GM23338 (cell line): ENCODE results near the gene STIM1. TPM values are rescaled to one million over a fixed set of nuclear protein-coding genes. Genes with fewer than 3 reads are reported as not detected.

Source experiments
- ATAC-seq: fragments of 200-7000 bp; cut with Tn5 transposase; 3 replicates; pipeline ENCODE4 v1.9.1; 2020
- DNase-seq: peaks from one replicate; pipeline ENCODE4 v3.0.0-alpha.2; 2015; ENCODE audit warnings: low spot score
- H2AFZ ChIP-seq: fragments of 200-600 bp; sonication (generic); 2 replicates; pipeline ENCODE4 v1.8.0; 2016; ENCODE audit warnings: antibody characterized with exemption, mild to moderate bottlenecking, moderate library complexity
- H3F3A ChIP-seq: fragments of 200-600 bp; sonication (generic); replicated peaks from 2 replicates; pipeline ENCODE4 v1.8.0; 2017; ENCODE audit warnings: antibody characterized with exemption, mixed run types, low read depth
- H3K27ac ChIP-seq: fragments of 200-600 bp; sonication (generic); 2 replicates; pipeline ENCODE4 v1.6.1; 2016; ENCODE audit warnings: low read depth
- H3K27me3 ChIP-seq: fragments of 200-600 bp; sonication (generic); 2 replicates; pipeline ENCODE4 v1.8.0; 2016; ENCODE audit warnings: mild to moderate bottlenecking, mixed run types, moderate library complexity; ENCODE audit not compliant: insufficient read depth
- H3K36me3 ChIP-seq: fragments of 200-600 bp; sonication (generic); 2 replicates; pipeline ENCODE4 v1.8.0; 2016; ENCODE audit warnings: mild to moderate bottlenecking; ENCODE audit not compliant: insufficient read depth
- H3K4me1 ChIP-seq: fragments of 200-600 bp; sonication (generic); 2 replicates; pipeline ENCODE4 v1.8.0; 2016; ENCODE audit warnings: mild to moderate bottlenecking, moderate library complexity; ENCODE audit not compliant: insufficient read depth
- H3K4me2 ChIP-seq: fragments of 200-600 bp; sonication (generic); 2 replicates; pipeline ENCODE4 v1.7.1; 2017; ENCODE audit warnings: mixed run types
- H3K4me3 ChIP-seq: fragments of 200-600 bp; sonication (generic); 2 replicates; pipeline ENCODE4 v1.6.1; 2016; ENCODE audit warnings: mixed run types
- H3K79me2 ChIP-seq: fragments of 200-600 bp; sonication (generic); replicated peaks from 2 replicates; pipeline ENCODE4 v1.8.0; 2017; ENCODE audit warnings: mild to moderate bottlenecking; ENCODE audit not compliant: insufficient read depth
- H3K9me2 ChIP-seq: fragments of 200-600 bp; sonication (generic); 2 replicates; pipeline ENCODE4 v1.8.0; 2017; ENCODE audit not compliant: insufficient read depth
- H4K20me1 ChIP-seq: fragments of 200-600 bp; sonication (generic); replicated peaks from 2 replicates; pipeline ENCODE4 v1.8.0; 2017; ENCODE audit warnings: mild to moderate bottlenecking; ENCODE audit not compliant: insufficient read depth
- H3K27ac Mint-ChIP-seq: 2 replicates; pipeline ENCODE4 v1.8.0; 2020; ENCODE audit warnings: inconsistent platforms, mild to moderate bottlenecking, moderate library complexity, mixed read lengths
- H3K27me3 Mint-ChIP-seq: 3 replicates; pipeline ENCODE4 v1.8.0; 2022; ENCODE audit warnings: low read depth, mild to moderate bottlenecking, moderate library complexity, mixed read lengths, inconsistent platforms; ENCODE audit not compliant: insufficient read depth, poor library complexity
- H3K36me3 Mint-ChIP-seq: 3 replicates; pipeline ENCODE4 v1.8.0; 2021; ENCODE audit warnings: low read depth, mild to moderate bottlenecking, inconsistent platforms, moderate library complexity, mixed read lengths
- H3K4me1 Mint-ChIP-seq: 3 replicates; pipeline ENCODE4 v1.8.0; 2020; ENCODE audit warnings: mild to moderate bottlenecking, inconsistent platforms, mixed read lengths
- H3K4me3 Mint-ChIP-seq: 3 replicates; pipeline ENCODE4 v1.8.0; 2021; ENCODE audit warnings: moderate library complexity, mild to moderate bottlenecking, inconsistent platforms, mixed read lengths
- H3K9me3 Mint-ChIP-seq: 3 replicates; pipeline ENCODE4 v1.8.0; 2020; ENCODE audit warnings: moderate library complexity, mild to moderate bottlenecking, inconsistent platforms, mixed read lengths
- CREB1 ChIP-seq: fragments of 250-450 bp; sonication (Bioruptor Pico); IDR thresholded peaks from 2 replicates; pipeline ENCODE4 v1.5.0; 2020; ENCODE audit warnings: low read depth, mild to moderate bottlenecking, moderate library complexity
- CTCF ChIP-seq, 2 experiments: fragments of 200-600 bp in 1 of 2; sonication (generic) in 1 of 2; conservative IDR thresholded peaks; 2 replicates each; pipeline versions ENCODE4 v1.5.1 to v1.6.1; 2016 to 2017; ENCODE audit warnings: antibody characterized with exemption in 2 of 2, low read depth in 2 of 2, mild to moderate bottlenecking in 2 of 2, moderate library complexity in 1 of 2
- ETS1 ChIP-seq: IDR thresholded peaks from 2 replicates; pipeline ENCODE4 v1.6.1; 2016; ENCODE audit warnings: antibody characterized with exemption
- EZH2 ChIP-seq: fragments of 200-600 bp; sonication (generic); IDR thresholded peaks from one replicate; pipeline ENCODE4 v1.8.0; 2017; ENCODE audit warnings: antibody characterized with exemption, mild to moderate bottlenecking, low read depth; ENCODE audit not compliant: unreplicated experiment
- EZH2phosphoT487 ChIP-seq: fragments of 200-600 bp; sonication (generic); IDR thresholded peaks from one replicate; pipeline ENCODE4 v1.8.1; 2018; ENCODE audit warnings: antibody characterized with exemption; ENCODE audit not compliant: unreplicated experiment
- JUNB ChIP-seq: IDR thresholded peaks from one replicate; pipeline ENCODE4 v1.6.1; 2016; ENCODE audit warnings: antibody characterized with exemption; ENCODE audit not compliant: unreplicated experiment
- NANOG ChIP-seq: IDR thresholded peaks from 2 replicates; pipeline ENCODE4 v1.6.1; 2016; ENCODE audit warnings: antibody characterized with exemption, borderline replicate concordance
- POLR2AphosphoS5 ChIP-seq: IDR thresholded peaks from 2 replicates; pipeline ENCODE4 v1.6.1; 2016; ENCODE audit warnings: antibody characterized with exemption, low read depth
- REST ChIP-seq: IDR thresholded peaks from one replicate; pipeline ENCODE4 v1.6.1; 2018; ENCODE audit warnings: antibody characterized with exemption; ENCODE audit not compliant: unreplicated experiment
- STAT1 ChIP-seq: IDR thresholded peaks from one replicate; pipeline ENCODE4 v1.6.1; 2016; ENCODE audit warnings: antibody characterized with exemption; ENCODE audit not compliant: unreplicated experiment
- ZNF114 ChIP-seq: fragments of 250-450 bp; sonication (Bioruptor Pico); IDR thresholded peaks from 2 replicates; pipeline ENCODE4 v1.5.0; 2020; ENCODE audit warnings: mild to moderate bottlenecking, moderate library complexity
- ZNF331 ChIP-seq: fragments of 250-450 bp; sonication (Bioruptor Pico); IDR thresholded peaks from 2 replicates; pipeline ENCODE4 v1.5.0; 2020; ENCODE audit warnings: low read depth, mild to moderate bottlenecking, moderate library complexity
- polyA plus RNA-seq: library from polyadenylated mRNA; unstranded; fragments of >200 nt; fragmentation: Nextera tagmentation; extraction: Ambion mirVana; gene quantifications from 2 replicates; pipeline ENCODE4 v1.2.1, GENCODE V29; 2016
- total RNA-seq: library from RNA; depleted of rRNA; stranded (reverse); fragments of >200 nt; shearing (Covaris generic); gene quantifications from 2 replicates; pipeline ENCODE4 v1.2.3, GENCODE V29; 2014

STIM1 gene
- total and polyA plus RNA-seq, 2 experiments from 2014 or later = 3.5 to 14.0 TPM

GRCh38 chr11:4041731-4042391 is 186.4 kb downstream of the STIM1 start:
- DNase-seq (no peak), ATAC-seq (no peak)
- H3K27ac ChIP-seq = no peak overlapping the region
- Mint-ChIP-seq H3K4me1 (no peaks in the 10 kb centered on the region), H3K9me3 (peaks cover 7% of the 10 kb centered on the region; the same call in 2 of the 3 replicates), H3K4me3 (no peak overlapping the region), H3K27ac (no peak overlapping the region), H3K27me3 (peaks cover 4% of the 10 kb centered on the region), H3K36me3 (no peaks in the 10 kb centered on the region; the same call in 2 of the 3 replicates)
- H3K4me3 ChIP-seq = no peak overlapping the region
- H2AFZ ChIP-seq = no peak overlapping the region
- H4K20me1 ChIP-seq = no peaks in the 10 kb centered on the region; the same call in 1 of the 2 replicates
- no peaks in the 10 kb centered on the region for H3K36me3 ChIP-seq
- H3K27me3 ChIP-seq = no peaks in the 10 kb centered on the region
- no peak for TF ChIP-seq STAT1
- TF ChIP-seq JUNB = no peak
- no peak for TF ChIP-seq EZH2phosphoT487
- TF ChIP-seq ETS1 = no peak
- no peak for TF ChIP-seq ZNF114
- no peak for TF ChIP-seq NANOG
- no peak for TF ChIP-seq EZH2
- no peak for TF ChIP-seq POLR2AphosphoS5
- TF ChIP-seq CREB1 = no peak
- no peak for TF ChIP-seq ZNF331 (CRISPR knock-in tag)
- no peaks in the 10 kb centered on the region for H3F3A ChIP-seq
- no peaks in the 10 kb centered on the region for H3K4me1 ChIP-seq
- H3K4me2 ChIP-seq = no peak overlapping the region
- no peaks in the 10 kb centered on the region for H3K9me2 ChIP-seq
- no peaks in the 10 kb centered on the region for H3K79me2 ChIP-seq

- H3K27ac Mint-ChIP-seq = no peak overlapping the region
- no peak overlapping the region for H2AFZ ChIP-seq
- TF ChIP-seq ZNF331 (CRISPR knock-in tag) (no peak), CREB1 (no peak), POLR2AphosphoS5 (no peak), CTCF (conservative IDR thresholded peaks at IDR 0.05; ENCODE audit: low read depth in 2 of 2) (no peak), STAT1 (no peak), ZNF114 (no peak), REST (no peak)
Measured at GRCh38 chr11:4044976-4045646, 189.6 kb downstream of the STIM1 start.

More at GRCh38 chr11:4044976-4045646, 189.6 kb downstream of the STIM1 start:
- no peaks in the 10 kb centered on the region for H3K27me3 ChIP-seq
- no peaks in the 10 kb centered on the region for H3K9me2 ChIP-seq
- no peaks in the 10 kb centered on the region for H3K79me2 ChIP-seq
- H3K9me3 Mint-ChIP-seq = no peaks in the 10 kb centered on the region
- H3K36me3 Mint-ChIP-seq = no peaks in the 10 kb centered on the region
- H3K4me3 ChIP-seq = no peak overlapping the region
- H3K4me1 Mint-ChIP-seq = no peaks in the 10 kb centered on the region
- H3K4me1 ChIP-seq = no peaks in the 10 kb centered on the region
- no peaks in the 10 kb centered on the region for H3F3A ChIP-seq
- ATAC-seq (no peak), DNase-seq (no peak)
- H4K20me1 ChIP-seq = no peaks in the 10 kb centered on the region; the same call in 1 of the 2 replicates
- H3K4me3 Mint-ChIP-seq = no peak overlapping the region
- H3K27me3 Mint-ChIP-seq = peaks cover 4% of the 10 kb centered on the region
- no peaks in the 10 kb centered on the region for H3K36me3 ChIP-seq
- no peak overlapping the region for H3K4me2 ChIP-seq
- H3K27ac ChIP-seq = no peak overlapping the region
